ENCODE results near the gene RRP36.

Gene RRP36

DNA sequence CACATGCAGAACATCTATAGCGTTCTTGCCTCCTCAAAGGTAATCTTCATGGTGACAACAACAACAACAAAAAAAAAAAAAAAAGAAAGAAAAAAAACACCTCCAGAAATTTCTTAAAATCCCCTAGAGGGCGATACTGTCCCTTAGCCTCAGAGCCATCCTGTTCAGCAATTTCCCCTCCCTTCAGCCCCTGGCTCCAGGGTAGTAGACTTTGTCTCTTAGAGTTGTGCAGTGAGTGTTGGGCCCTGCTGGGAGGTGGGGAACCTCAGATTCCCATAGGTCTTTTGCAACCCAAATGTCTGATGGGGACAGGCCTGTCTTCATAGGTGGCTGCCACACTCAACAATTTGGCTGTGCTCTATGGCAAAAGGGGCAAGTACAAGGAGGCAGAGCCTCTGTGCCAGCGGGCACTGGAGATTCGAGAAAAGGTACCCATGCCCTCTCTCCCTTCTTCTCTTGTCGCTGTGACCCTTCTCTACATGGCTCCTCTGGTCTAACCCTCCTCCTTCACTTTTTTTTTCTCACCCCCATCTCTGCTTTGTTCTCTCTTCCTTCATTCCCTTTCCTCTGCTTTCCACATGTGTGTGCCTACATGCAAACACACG is 48.7 kb downstream of the RRP36 start:
- TF ChIP-seq, protein P1, sequence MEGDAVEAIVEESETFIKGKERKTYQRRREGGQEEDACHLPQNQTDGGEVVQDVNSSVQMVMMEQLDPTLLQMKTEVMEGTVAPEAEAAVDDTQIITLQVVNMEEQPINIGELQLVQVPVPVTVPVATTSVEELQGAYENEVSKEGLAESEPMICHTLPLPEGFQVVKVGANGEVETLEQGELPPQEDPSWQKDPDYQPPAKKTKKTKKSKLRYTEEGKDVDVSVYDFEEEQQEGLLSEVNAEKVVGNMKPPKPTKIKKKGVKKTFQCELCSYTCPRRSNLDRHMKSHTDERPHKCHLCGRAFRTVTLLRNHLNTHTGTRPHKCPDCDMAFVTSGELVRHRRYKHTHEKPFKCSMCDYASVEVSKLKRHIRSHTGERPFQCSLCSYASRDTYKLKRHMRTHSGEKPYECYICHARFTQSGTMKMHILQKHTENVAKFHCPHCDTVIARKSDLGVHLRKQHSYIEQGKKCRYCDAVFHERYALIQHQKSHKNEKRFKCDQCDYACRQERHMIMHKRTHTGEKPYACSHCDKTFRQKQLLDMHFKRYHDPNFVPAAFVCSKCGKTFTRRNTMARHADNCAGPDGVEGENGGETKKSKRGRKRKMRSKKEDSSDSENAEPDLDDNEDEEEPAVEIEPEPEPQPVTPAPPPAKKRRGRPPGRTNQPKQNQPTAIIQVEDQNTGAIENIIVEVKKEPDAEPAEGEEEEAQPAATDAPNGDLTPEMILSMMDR (IDR thresholded peaks at IDR 0.05; ENCODE audit: insufficient read depth, low read length, poor library complexity, severe bottlenecking) = peak; percentile 68
- DNase-seq (ENCODE audit: extremely low read depth, insufficient read length) = no peak
- H3K4me3 ChIP-seq (replicated peaks; ENCODE audit: low read depth, low read length) = no peak overlapping the region
- no peaks in the 10 kb centered on the region for H3K27me3 ChIP-seq (replicated peaks; ENCODE audit: control insufficient read depth, insufficient read depth, low read length)
- H3K36me3 ChIP-seq (ENCODE audit: control insufficient read depth, insufficient read depth, low read length) = peaks cover 2% of the 10 kb centered on the region

DNA sequence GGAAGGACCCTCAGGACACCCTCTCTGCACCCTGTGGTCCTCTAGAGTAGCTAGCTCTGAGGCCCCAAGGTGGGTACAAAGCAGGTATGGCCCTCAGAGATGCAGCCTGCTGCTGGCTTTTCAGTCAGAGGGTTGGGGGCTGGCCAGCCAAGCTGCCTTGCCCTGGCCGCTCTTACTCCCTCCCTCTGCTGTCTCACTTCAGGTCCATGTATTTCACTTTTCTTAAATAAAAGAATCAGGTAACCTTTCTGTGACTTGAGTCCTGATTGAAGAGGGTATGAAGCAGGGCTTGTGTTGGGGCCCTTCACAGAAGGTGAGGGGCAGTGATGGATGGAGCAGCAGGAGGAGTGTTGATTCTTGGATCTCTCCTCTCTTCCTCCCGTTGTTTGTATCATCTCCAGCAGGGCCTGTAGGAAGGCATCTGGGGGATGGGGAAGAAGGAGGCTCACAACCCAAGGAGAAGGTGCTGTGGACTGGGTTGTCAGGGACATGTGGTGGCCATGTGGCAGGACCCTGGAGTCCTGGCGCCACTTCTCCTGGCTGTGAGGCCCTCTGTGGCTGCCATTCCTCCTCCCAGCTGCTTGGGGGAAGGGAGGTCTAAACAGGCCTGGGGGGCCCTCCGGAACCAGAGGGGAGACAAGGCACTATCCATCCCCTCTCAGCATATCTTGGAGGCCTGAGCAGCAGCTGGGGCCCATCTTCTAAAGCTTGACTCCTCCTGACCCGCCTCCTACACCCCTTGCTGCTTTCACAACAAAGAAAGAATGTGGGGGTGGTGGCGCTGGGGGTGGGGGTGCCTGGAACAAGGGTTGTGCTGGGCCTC is 53.6 kb downstream of the RRP36 start:
- TF ChIP-seq, protein P1 (IDR thresholded peaks at IDR 0.05; ENCODE audit: insufficient read depth, low read length, poor library complexity, severe bottlenecking) = no peak
- H3K27me3 ChIP-seq (replicated peaks; ENCODE audit: control insufficient read depth, insufficient read depth, low read length) = no peaks in the 10 kb centered on the region
- H3K4me3 ChIP-seq (replicated peaks; ENCODE audit: low read depth, low read length) = no peak overlapping the region
- no peaks in the 10 kb centered on the region; the same call in none of the 2 replicates for H3K36me3 ChIP-seq (ENCODE audit: control insufficient read depth, insufficient read depth, low read length)
- DNase-seq (ENCODE audit: extremely low read depth, insufficient read length) = no peak

DNA sequence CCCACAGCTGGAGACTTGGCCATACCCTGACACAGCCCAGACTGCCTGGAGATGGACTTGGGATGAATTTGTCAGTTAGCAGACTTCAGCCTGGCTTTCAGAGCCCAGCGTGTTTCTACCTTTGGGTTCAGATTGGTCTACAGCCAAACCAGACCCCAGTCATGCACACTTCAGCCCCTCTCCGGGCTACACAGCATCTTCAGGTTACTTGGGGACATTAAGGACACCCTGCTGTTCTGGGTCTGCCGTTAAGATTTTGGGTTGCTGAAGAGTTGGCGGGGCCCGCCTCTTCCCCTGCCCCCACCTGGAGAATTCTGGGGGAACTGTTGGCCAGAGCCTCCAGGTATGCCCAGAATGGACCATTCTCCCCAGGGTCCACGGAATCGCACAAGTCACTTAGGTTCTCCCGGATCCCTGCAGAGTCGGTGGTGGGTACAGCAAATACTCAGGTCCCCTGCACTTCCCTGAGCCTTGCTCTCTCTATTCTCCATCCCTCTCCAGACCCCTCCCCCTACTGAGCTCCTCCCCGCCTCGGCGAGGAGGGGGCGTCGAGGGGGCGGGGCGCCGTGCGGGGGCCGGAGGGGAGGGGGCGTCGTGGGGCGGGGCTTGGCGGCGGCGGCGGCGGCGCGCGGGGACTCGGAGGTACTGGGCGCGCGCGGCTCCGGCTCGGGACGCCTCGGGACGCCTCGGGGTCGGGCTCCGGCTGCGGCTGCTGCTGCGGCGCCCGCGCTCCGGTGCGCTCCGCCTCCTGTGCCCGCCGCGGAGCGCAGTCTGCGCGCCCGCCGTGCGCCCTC is 54.4 kb downstream of the RRP36 start, which contains the start of gene PTK7:
Gene PTK7 (plus strand): TSS at position 645 of the 794 bp plus-strand sequence. CDS start 175 bp downstream, outside the sequence.
- no peak for DNase-seq (ENCODE audit: extremely low read depth, insufficient read length)
- no peaks in the 10 kb centered on the region for H3K27me3 ChIP-seq (replicated peaks; ENCODE audit: control insufficient read depth, insufficient read depth, low read length)
- no peaks in the 10 kb centered on the region; the same call in none of the 2 replicates for H3K36me3 ChIP-seq (ENCODE audit: control insufficient read depth, insufficient read depth, low read length)
- H3K4me3 ChIP-seq (replicated peaks; ENCODE audit: low read depth, low read length) = peak within 1 kb of the TSS; percentile 60
- TF ChIP-seq, protein P1 (IDR thresholded peaks at IDR 0.05; ENCODE audit: insufficient read depth, low read length, poor library complexity, severe bottlenecking) = no peak

DNA sequence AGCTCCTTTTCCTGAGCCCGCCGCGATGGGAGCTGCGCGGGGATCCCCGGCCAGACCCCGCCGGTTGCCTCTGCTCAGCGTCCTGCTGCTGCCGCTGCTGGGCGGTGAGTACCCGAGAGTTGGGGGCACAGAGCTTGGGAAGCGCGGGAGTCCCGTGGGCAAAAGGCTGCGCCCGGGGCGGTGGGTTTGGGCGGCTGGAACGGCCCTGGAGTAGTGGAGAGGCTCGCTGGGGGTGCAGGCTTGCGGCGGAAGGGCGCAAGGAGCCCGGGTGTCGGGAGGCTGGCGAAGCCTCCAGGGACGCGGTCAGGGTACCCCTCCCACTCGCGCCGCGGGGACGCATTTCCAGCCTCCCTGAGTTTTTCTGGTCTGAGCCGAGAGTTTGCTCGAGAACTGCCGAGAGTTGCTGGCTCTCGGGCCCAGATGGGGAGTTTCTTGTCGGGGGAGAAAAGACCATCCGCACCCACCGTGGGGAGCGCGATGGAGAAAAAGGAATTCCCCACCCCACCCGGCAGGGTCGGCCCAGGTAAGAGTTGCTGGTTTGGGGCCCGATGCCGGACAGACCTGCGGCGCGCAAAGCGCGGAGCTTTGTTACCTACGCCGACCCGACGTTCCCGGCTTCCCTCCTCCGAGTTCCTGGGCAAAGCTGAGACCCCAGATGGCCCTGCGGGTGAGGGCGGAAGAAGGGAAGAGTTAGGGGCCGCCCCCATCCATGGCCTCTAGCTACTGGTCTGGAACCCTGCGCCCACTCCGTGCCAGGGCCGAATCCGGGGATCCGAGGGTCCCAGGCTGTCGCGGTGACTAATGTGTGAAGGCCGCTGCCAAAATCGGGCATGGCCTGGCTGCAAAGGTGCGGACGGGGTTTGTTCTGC is 55.3 kb downstream of the RRP36 start:
- TF ChIP-seq, protein P1 (IDR thresholded peaks at IDR 0.05; ENCODE audit: insufficient read depth, low read length, poor library complexity, severe bottlenecking) = no peak
- no peak for DNase-seq (ENCODE audit: extremely low read depth, insufficient read length)
- no peaks in the 10 kb centered on the region; the same call in 1 of the 2 replicates for H3K36me3 ChIP-seq (ENCODE audit: control insufficient read depth, insufficient read depth, low read length)
- peak overlapping the region; percentile 60 for H3K4me3 ChIP-seq (replicated peaks; ENCODE audit: low read depth, low read length)
- H3K27me3 ChIP-seq (replicated peaks; ENCODE audit: control insufficient read depth, insufficient read depth, low read length) = no peaks in the 10 kb centered on the region

DNA sequence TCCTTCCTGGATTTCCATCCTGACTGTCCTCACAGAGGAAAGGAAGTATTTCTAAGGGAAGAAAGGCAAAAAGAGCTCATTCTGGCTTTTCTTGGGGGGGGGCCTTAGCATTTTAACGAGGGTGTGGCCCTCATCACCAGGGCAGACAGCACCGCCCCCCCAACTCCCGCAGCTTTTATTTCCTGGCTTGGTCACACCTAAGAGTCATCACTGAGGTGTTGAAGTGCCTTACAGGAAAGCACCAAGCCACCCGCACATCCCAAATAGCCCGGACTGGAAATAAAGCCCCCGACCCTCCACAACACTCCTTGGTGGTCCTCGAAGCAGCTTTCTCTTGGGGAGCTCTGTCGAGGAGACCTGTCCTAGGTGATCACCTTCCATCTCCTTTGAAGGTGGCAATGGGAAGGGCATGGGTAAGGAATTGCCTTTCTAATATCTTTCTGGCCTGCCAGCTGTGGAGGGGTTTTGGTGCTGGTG is 55.9 kb downstream of the RRP36 start:
- H3K4me3 ChIP-seq (replicated peaks; ENCODE audit: low read depth, low read length) = no peak overlapping the region

More for the DNA sequence above, 55.9 kb downstream of the RRP36 start:
- TF ChIP-seq, protein P1 (IDR thresholded peaks at IDR 0.05; ENCODE audit: insufficient read depth, low read length, poor library complexity, severe bottlenecking) = no peak
- H3K27me3 ChIP-seq (replicated peaks; ENCODE audit: control insufficient read depth, insufficient read depth, low read length) = no peaks in the 10 kb centered on the region
- no peaks in the 10 kb centered on the region; the same call in 1 of the 2 replicates for H3K36me3 ChIP-seq (ENCODE audit: control insufficient read depth, insufficient read depth, low read length)
- DNase-seq (ENCODE audit: extremely low read depth, insufficient read length) = no peak
